Activated gamma-delta T cell (primary cell): ENCODE results near the gene YIPF5.

Experiments
- DNase-seq: peaks from one replicate; lab custom pipeline; 2025; lab: John Stamatoyannopoulos, UW

YIPF5 gene

DNA sequence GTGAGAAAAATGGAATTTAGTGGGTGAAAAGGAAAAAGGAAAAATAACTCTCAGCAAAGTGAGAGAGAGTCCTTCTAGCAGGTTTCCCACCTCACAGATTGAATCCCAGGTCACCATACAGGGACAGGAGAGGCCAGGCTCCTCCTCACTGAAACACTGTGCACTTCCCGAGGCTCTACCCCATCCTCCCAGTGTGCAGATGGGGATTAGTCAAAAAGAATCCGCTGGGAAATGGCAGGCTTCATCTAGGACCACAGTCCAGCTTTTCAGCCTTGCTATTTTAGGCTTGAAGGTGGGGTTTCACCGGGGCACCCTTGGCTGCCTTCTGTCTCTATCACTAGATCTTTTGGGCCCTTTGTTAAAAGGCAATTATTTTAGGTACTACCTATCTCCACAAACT, 47.8 kb downstream of the YIPF5 start:
- DNase-seq, result no peak

DNA sequence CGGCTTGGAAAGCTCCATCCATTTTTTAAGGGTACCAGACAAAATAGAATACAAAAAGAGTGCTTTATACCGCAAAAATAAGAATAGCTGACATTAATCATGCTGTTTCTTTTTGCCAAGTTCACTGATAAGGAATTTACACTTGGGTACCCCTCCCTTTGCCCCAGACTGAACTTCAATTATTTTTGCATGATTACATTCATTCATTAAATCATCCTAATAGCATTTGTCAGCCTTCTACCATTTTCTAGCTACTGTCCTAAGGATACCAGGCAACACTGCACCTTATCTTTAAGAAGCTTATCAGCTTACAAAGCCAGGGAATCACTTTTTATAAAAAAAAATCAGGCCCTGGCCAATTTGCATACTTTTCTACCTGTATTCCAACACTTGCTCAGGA, 48.4 kb downstream of the YIPF5 start:
- DNase-seq, result no peak

DNA sequence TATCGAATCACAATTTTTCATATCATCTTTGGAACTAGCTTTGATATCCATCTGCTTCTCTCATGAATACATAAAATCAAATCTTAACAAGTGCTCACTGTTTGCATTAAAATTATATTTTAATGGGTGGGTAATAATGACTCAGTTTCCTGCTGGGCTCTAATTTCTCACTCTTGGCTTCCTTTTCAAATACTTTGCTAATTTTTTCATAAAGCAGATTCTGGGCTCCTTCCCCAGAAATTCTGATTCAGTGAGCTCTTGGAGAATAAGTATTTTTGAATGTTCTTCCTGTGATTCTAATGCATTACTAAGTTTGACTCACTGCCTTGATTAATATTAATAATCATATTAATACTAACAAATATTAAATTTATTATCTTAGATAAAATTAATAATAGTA, 48.9 kb downstream of the YIPF5 start:
- DNase-seq, result no peak

DNA sequence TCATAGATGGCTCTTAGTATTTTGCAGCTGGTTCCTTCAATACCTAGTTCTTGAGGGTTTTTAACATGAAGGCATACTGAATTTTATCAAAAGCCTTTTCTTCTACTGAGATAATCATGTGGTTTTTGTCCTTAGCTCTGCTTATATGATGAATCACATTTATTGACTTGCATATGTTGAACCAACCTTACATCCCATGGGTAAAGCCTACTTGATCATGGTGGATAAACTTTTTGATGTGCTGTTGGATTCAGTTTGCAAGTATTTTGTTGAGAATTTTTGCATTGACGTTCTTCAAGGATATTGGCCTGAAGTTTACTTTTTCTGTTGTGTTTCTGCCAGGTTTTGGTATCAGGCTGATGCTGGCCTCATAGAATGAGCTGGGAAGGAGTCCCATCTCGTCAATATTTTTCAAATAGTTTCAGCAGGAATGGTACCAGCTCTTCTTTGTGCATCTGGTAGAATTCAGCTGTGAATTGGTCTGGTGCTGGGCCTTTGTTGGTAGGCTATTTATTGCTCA, 49.7 kb downstream of the YIPF5 start:
- DNase-seq, result no peak

DNA sequence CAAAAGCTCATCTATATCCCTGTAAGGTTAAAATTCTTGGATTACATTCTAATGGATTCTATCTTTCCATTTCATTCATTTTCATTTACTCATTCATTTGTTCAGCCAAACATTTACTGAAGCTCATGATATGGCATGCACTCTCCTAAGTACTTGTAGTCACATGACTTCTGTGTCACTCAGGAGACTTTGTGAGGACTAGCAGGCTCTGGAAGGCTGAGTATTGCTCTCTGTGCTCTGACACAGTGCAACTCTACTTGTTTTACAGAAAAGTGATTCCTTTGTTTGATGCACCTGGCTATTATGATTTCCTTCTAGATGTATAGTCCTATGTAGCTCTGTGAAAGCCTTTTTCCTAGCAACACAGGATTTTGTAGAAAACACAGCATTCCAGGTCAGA, 53.0 kb downstream of the YIPF5 start:
- DNase-seq, result no peak

DNA sequence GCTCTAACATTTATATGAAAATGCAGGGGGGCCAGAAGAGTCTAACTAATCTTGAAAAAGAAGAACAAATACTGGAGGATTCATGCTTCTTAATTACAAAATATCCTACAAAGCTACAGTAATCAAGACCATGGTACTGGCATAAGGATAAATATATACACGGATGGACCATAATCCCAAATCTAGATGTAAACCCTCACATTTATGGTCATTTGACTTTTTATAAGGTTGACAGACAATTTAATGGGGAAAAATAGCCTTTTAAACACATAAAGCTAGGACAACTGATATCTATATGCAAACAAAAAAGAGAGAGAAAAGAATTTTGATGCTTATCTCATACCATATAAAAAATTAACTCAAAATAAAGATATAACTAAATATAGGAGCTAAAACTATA, 55.9 kb downstream of the YIPF5 start:
- DNase-seq, result no peak
